Effector memory CD8-positive, alpha-beta T cell (primary cell): ENCODE results near the gene ZDHHC18.

Source experiments
- ATAC-seq: fragments of 150-1000 bp; cut with Tn5 transposase; replicated peaks from 2 replicates; pipeline ENCODE4 v1.10.0; 2021; ENCODE audit warnings: mild to moderate bottlenecking, moderate library complexity
- DNase-seq, 3 experiments: peaks; one replicate each; pipeline ENCODE4 v3.0.0; 2021
- H3K27ac Mint-ChIP-seq, 2 donors: one replicate each; pipeline ENCODE4 v1.8.0; 2022; ENCODE audit warnings: mild to moderate bottlenecking in 2 of 2, mixed read lengths in 2 of 2, moderate library complexity in 2 of 2
- H3K27me3 Mint-ChIP-seq, 2 donors: one replicate each; pipeline ENCODE4 v1.8.0; 2022; ENCODE audit warnings: mixed read lengths in 2 of 2
- H3K36me3 Mint-ChIP-seq: one replicate; pipeline ENCODE4 v1.8.0; 2022; ENCODE audit warnings: mild to moderate bottlenecking, moderate library complexity, mixed read lengths; ENCODE audit not compliant: insufficient read depth
- H3K4me1 Mint-ChIP-seq, 2 donors: one replicate each; pipeline ENCODE4 v1.8.0; 2022; ENCODE audit warnings: low read depth in 2 of 2, mixed read lengths in 2 of 2
- H3K4me3 Mint-ChIP-seq, 2 donors: one replicate each; pipeline ENCODE4 v1.8.0; 2022; ENCODE audit warnings: mild to moderate bottlenecking in 2 of 2, mixed read lengths in 2 of 2, moderate library complexity in 2 of 2
- H3K9me3 Mint-ChIP-seq, 2 donors: one replicate each; pipeline ENCODE4 v1.8.0; 2022; ENCODE audit warnings: mixed read lengths in 2 of 2

The ZDHHC18 gene

DNA sequence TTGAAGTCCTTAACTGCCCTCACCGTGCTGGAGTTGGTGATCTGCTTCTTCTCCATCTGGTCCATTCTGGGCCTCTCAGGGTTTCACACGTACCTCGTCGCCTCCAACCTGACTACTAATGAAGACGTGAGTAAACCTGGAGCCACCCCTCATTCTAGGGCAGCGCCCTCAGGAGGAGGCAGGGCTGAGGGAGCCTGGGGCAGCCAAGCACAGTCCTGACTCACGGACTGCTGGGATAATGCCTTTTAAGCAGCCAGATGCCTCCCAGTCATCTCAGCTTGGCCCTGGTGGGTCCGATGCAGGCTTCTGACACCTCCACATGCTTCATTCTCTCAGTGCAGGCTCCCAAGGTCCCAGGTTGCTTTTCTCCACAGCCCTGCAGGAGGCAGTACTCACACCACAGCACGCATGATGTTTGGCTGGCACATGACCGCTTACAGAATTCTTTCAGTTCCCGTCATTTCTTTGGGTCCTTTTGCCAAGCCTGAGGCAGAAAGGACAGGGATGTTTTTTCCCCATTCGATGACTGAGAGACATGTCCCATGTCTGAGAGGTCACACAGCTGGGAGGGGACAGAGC, 24.7 kb downstream of the ZDHHC18 start:
- H3K27me3 Mint-ChIP-seq: no peaks in the 10 kb centered on the region
- H3K4me3 Mint-ChIP-seq: no peak overlapping the region
- H3K4me1 Mint-ChIP-seq: peaks cover 11 to 13% of the 10 kb centered on the region in 2 donors
- peaks cover 92% of the 10 kb centered on the region for H3K36me3 Mint-ChIP-seq
- DNase-seq (no peak), ATAC-seq (no peak)
- H3K27ac Mint-ChIP-seq: peak overlapping the region; percentile 67 to 68
- H3K9me3 Mint-ChIP-seq: no peaks in the 10 kb centered on the region

- Mint-ChIP-seq H3K4me1 (peaks cover 5 to 13% of the 10 kb centered on the region in 2 donors), H3K9me3 (no peaks in the 10 kb centered on the region), H3K4me3 (no peak overlapping the region), H3K27ac (peak overlapping the region; percentile 67 to 68), H3K27me3 (no peaks in the 10 kb centered on the region), H3K36me3 (peaks cover 89% of the 10 kb centered on the region)
- no peak for ATAC-seq
- no peak for DNase-seq
These were observed 26.2 kb downstream of the ZDHHC18 start for GRCh38 chr1:26852701-26853100.

DNA sequence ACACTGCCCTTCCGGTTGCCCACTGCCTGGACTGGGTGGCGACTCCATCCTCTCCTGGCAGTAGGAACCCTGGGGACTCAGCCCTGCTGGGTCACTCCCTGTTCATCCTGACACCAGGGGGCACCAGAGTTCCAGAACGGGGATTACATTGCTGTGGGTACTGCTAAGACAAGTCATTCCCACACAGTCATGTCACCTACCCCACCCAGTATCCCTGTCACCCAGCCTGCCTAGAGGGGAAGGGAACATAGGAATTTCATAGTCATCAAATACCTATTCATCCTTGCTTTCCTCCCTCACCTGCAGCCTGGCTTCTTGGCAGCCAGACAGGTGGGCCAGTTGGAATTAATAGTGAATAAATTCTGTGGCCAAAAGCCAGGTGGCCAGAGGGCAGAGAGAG, 26.7 kb downstream of the ZDHHC18 start:
- Mint-ChIP-seq H3K27ac (peak overlapping the region in 1 of 2 donors; percentile 68), H3K4me3 (no peak overlapping the region), H3K4me1 (peaks cover 3 to 10% of the 10 kb centered on the region in 2 donors), H3K27me3 (no peaks in the 10 kb centered on the region), H3K9me3 (no peaks in the 10 kb centered on the region), H3K36me3 (peaks cover 85% of the 10 kb centered on the region)
- ATAC-seq: peak; percentile 85
- DNase-seq: peak; percentile 71 to 77 (median 76)

DNA sequence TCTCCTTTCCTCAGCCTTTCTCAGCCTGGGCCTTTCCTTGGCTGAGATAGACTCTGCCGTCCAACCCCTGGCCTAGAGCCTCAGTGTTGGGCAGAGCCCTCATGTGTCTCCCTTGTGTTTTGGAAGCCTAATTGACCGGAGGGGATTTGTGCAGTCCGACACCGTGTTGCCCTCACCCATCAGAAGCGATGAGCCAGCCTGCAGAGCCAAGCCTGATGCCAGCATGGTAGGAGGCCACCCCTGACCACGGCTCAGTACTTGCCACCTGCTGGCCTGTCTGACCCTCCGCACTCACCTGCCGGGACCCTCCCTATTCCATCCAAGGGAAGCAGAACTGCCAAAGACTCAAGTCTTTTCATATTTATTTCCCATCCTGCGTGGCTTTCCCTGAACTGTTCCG, 27.1 kb downstream of the ZDHHC18 start:
- DNase-seq: no peak
- H3K27me3 Mint-ChIP-seq: no peaks in the 10 kb centered on the region
- H3K4me1 Mint-ChIP-seq: peaks cover 3 to 8% of the 10 kb centered on the region in 2 donors
- H3K27ac Mint-ChIP-seq: peak overlapping the region in 1 of 2 donors; percentile 44
- H3K4me3 Mint-ChIP-seq: no peak overlapping the region
- no peaks in the 10 kb centered on the region for H3K9me3 Mint-ChIP-seq
- ATAC-seq: no peak
- peaks cover 80% of the 10 kb centered on the region for H3K36me3 Mint-ChIP-seq

DNA sequence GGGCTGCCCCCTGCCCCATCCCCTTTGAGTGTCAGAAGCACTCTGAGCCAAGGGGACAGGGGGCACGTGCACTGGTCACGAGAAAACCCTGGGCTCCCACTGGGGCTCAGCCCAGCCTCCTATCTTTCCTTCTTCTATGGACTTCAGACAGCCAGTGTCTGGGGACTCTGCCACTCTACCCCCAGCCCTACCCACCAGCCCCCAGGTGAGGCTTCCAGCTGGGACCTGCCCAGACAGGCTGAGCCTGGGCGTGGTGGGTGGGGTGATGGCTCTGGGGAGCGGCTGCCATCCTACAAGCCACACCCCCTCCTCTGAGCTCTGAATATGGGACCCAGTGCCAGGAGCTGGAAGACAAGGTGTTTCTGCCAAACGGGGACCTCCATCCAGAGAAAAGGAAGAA, 28.4 kb downstream of the ZDHHC18 start:
- Mint-ChIP-seq H3K27me3 (no peaks in the 10 kb centered on the region), H3K36me3 (peaks cover 73% of the 10 kb centered on the region), H3K27ac (peak overlapping the region in 1 of 2 donors; percentile 44), H3K4me1 (peaks cover 3 to 6% of the 10 kb centered on the region in 2 donors), H3K4me3 (no peak overlapping the region), H3K9me3 (no peaks in the 10 kb centered on the region)
- ATAC-seq (no peak), DNase-seq (no peak)

GRCh38 chr1:26855636-26856035, 29.1 kb downstream of the ZDHHC18 start:
- no peaks in the 10 kb centered on the region for H3K27me3 Mint-ChIP-seq
- no peak overlapping the region for H3K4me3 Mint-ChIP-seq
- ATAC-seq: no peak
- H3K9me3 Mint-ChIP-seq: no peaks in the 10 kb centered on the region
- H3K36me3 Mint-ChIP-seq: peaks cover 65% of the 10 kb centered on the region
- DNase-seq: no peak
- H3K27ac Mint-ChIP-seq: peak overlapping the region; percentile 82 to 83
- H3K4me1 Mint-ChIP-seq: peaks cover 3 to 6% of the 10 kb centered on the region in 2 donors

GRCh38 chr1:26856181-26856580, 29.7 kb downstream of the ZDHHC18 start:
- no peak for DNase-seq
- Mint-ChIP-seq H3K36me3 (peaks cover 60% of the 10 kb centered on the region), H3K9me3 (no peaks in the 10 kb centered on the region), H3K4me1 (peaks cover 3 to 6% of the 10 kb centered on the region in 2 donors), H3K27ac (peak overlapping the region; percentile 82 to 83), H3K27me3 (no peaks in the 10 kb centered on the region), H3K4me3 (no peak overlapping the region)
- ATAC-seq: no peak

GRCh38 chr1:26856604-26857469, 30.3 kb downstream of the ZDHHC18 start:
- Mint-ChIP-seq H3K27me3 (no peaks in the 10 kb centered on the region), H3K36me3 (peaks cover 53% of the 10 kb centered on the region), H3K9me3 (no peaks in the 10 kb centered on the region), H3K27ac (peak overlapping the region; percentile 75 to 82), H3K4me1 (peaks cover 3 to 6% of the 10 kb centered on the region in 2 donors), H3K4me3 (no peak overlapping the region)
- no peak for DNase-seq
- no peak for ATAC-seq

GRCh38 chr1:26857473-26858060, 31.1 kb downstream of the ZDHHC18 start:
- no peak for ATAC-seq
- peaks cover 3 to 8% of the 10 kb centered on the region in 2 donors for H3K4me1 Mint-ChIP-seq
- H3K36me3 Mint-ChIP-seq: peaks cover 53% of the 10 kb centered on the region

GRCh38 chr1:26858160-26858559, 31.7 kb downstream of the ZDHHC18 start:
- Mint-ChIP-seq H3K36me3 (peaks cover 53% of the 10 kb centered on the region), H3K27me3 (no peaks in the 10 kb centered on the region), H3K4me3 (no peak overlapping the region), H3K4me1 (peaks cover 0 to 6% of the 10 kb centered on the region in 2 donors), H3K27ac (peak overlapping the region in 1 of 2 donors; percentile 23), H3K9me3 (no peaks in the 10 kb centered on the region)
- DNase-seq (no peak), ATAC-seq (no peak)

More at GRCh38 chr1:26857473-26858060, 31.1 kb downstream of the ZDHHC18 start:
- Mint-ChIP-seq H3K4me3 (no peak overlapping the region), H3K27ac (no peak overlapping the region), H3K27me3 (no peaks in the 10 kb centered on the region), H3K9me3 (no peaks in the 10 kb centered on the region)
- DNase-seq: no peak

DNA sequence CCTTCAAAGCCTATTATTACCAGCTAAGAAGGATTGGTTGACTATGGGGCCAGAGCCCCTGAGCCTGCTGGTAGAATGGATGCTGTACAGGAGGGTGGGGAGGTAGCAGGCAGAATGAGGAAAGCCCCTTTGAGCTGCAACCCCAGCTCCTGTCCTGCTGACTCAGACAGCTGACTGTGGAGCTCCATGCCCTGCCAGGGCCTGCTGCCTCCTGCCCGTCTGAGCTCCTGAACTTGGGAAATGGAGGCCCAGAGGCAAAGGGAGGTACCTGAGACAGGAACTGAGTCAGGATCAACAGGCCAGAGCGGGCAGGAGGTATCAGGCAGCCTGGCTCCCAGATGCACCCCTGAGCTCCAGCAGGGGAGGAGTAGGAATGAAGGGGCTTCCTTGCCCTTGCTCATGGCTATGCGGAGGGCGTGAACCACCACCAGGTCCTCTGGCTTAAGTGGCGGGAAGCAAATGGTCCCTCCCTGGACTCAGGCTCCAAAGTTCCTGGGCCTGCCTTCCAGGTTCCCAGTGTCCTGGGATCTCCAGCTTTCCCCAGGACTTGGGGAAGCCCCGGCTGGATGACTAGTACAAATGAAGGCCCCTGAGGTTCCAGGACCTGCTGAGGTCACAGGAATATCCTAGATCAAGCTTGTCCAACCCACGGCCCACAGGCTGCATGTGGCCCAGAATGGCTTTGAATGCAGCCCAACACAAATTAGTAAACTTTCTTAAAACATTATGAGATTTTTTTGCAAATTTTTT, 32.6 kb downstream of the ZDHHC18 start:
- peaks cover 48% of the 10 kb centered on the region for H3K36me3 Mint-ChIP-seq
- H3K4me3 Mint-ChIP-seq: no peak overlapping the region
- DNase-seq (no peak), ATAC-seq (no peak)
- H3K9me3 Mint-ChIP-seq: no peaks in the 10 kb centered on the region
- peak overlapping the region in 1 of 2 donors; percentile 66 for H3K27ac Mint-ChIP-seq
- H3K27me3 Mint-ChIP-seq: no peaks in the 10 kb centered on the region
- peaks cover 2 to 7% of the 10 kb centered on the region in 2 donors for H3K4me1 Mint-ChIP-seq

DNA sequence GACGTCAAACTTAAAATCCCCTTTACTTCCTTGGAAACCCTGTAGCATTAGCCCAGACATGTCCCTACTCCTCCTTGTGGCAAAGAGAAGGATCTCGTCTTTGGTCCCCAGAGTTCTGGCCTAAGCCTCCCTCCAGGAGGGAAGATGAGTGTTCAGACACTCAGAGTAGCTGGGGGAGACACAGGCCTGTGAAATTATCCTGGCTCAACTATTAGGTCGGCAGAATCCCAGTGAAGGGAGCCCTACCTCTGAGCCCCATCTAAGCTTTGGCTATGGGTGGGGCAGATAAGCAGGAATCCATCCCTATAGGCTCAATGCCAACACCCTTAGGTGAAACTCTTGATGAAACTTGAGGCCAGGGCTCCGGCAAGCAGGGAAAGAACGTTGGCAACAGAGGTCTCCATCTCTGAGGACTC, 34.8 kb downstream of the ZDHHC18 start:
- Mint-ChIP-seq H3K4me1 (peaks cover 7 to 14% of the 10 kb centered on the region in 2 donors), H3K4me3 (no peak overlapping the region), H3K36me3 (peaks cover 34% of the 10 kb centered on the region), H3K27me3 (no peaks in the 10 kb centered on the region), H3K27ac (peak overlapping the region in 1 of 2 donors; percentile 51), H3K9me3 (no peaks in the 10 kb centered on the region)
- ATAC-seq (no peak), DNase-seq (no peak)

- Mint-ChIP-seq H3K4me1 (peaks cover 7 to 14% of the 10 kb centered on the region in 2 donors), H3K9me3 (no peaks in the 10 kb centered on the region), H3K36me3 (peaks cover 28% of the 10 kb centered on the region), H3K27me3 (no peaks in the 10 kb centered on the region), H3K4me3 (no peak overlapping the region), H3K27ac (peak overlapping the region; percentile 42 to 51)
- no peak for ATAC-seq
- DNase-seq: no peak
These were observed 35.4 kb downstream of the ZDHHC18 start for GRCh38 chr1:26861889-26862378.
